Osteocyte (in vitro differentiated cells): ENCODE measurements around the gene BIN1. TPM values are rescaled to one million over a fixed set of nuclear protein-coding genes. Genes with fewer than 3 reads are reported as not detected.

Source experiments
- DNase-seq: peaks from one replicate; pipeline ENCODE4 v3.0.0; 2021; ENCODE audit warnings: mixed read lengths; ENCODE audit not compliant: unreplicated experiment; ENCODE audit errors: extremely low spot score
- H3K27ac Mint-ChIP-seq: one replicate; pipeline ENCODE4 v1.8.0; 2021; ENCODE audit warnings: mild to moderate bottlenecking, mixed read lengths; ENCODE audit not compliant: unreplicated experiment
- H3K27me3 Mint-ChIP-seq: one replicate; pipeline ENCODE4 v1.8.0; 2021; ENCODE audit warnings: mixed read lengths; ENCODE audit not compliant: unreplicated experiment
- H3K36me3 Mint-ChIP-seq: one replicate; pipeline ENCODE4 v1.8.0; 2021; ENCODE audit warnings: mixed read lengths; ENCODE audit not compliant: unreplicated experiment
- H3K4me1 Mint-ChIP-seq: one replicate; pipeline ENCODE4 v1.8.0; 2021; ENCODE audit warnings: mixed read lengths; ENCODE audit not compliant: unreplicated experiment
- H3K4me3 Mint-ChIP-seq: one replicate; pipeline ENCODE4 v1.8.0; 2021; ENCODE audit warnings: mild to moderate bottlenecking, moderate library complexity, mixed read lengths; ENCODE audit not compliant: unreplicated experiment
- H3K9me3 Mint-ChIP-seq: one replicate; pipeline ENCODE4 v1.8.0; 2021; ENCODE audit warnings: mixed read lengths; ENCODE audit not compliant: unreplicated experiment
- CTCF ChIP-seq: fragments of 200-600 bp; sonication (generic); IDR thresholded peaks from 2 replicates; pipeline ENCODE4 v1.5.0; 2021; ENCODE audit warnings: antibody characterized with exemption, mild to moderate bottlenecking, moderate library complexity
- total RNA-seq: library from RNA; stranded (reverse); gene quantifications from 2 replicates; pipeline ENCODE4 v1.2.1, GENCODE V29; 2021

Gene BIN1
- total RNA-seq, 1 donor from 2014 or later = 101 TPM

- Mint-ChIP-seq H3K9me3 (no peaks in the 10 kb centered on the region), H3K4me3 (peak overlapping the region; percentile 78), H3K36me3 (no peaks in the 10 kb centered on the region), H3K27me3 (no peaks in the 10 kb centered on the region), H3K4me1 (peaks cover 39% of the 10 kb centered on the region), H3K27ac (peak overlapping the region; percentile 76)
- DNase-seq = no peak
- TF ChIP-seq CTCF = no peak
Measured at GRCh38 chr2:127108090-127108523, 1.2 kb upstream of the BIN1 start.

GRCh38 chr2:127107622-127107999 lies 657 bp upstream of the BIN1 start:
- no peak for DNase-seq
- no peaks in the 10 kb centered on the region for H3K9me3 Mint-ChIP-seq
- H3K4me1 Mint-ChIP-seq = peaks cover 42% of the 10 kb centered on the region
- peak overlapping the region; percentile 76 for H3K27ac Mint-ChIP-seq
- TF ChIP-seq CTCF = peak; percentile 20
- H3K36me3 Mint-ChIP-seq = no peaks in the 10 kb centered on the region
- H3K4me3 Mint-ChIP-seq = peak overlapping the region; percentile 78
- no peaks in the 10 kb centered on the region for H3K27me3 Mint-ChIP-seq

GRCh38 chr2:127106457-127106990 lies 430 bp downstream of the BIN1 start:
- Mint-ChIP-seq H3K27ac (peak overlapping the region; percentile 50), H3K4me3 (peak overlapping the region; percentile 80), H3K27me3 (no peaks in the 10 kb centered on the region), H3K9me3 (no peaks in the 10 kb centered on the region), H3K4me1 (peaks cover 49% of the 10 kb centered on the region), H3K36me3 (no peaks in the 10 kb centered on the region)
- no peak for DNase-seq
- no peak for TF ChIP-seq CTCF

- TF ChIP-seq CTCF = no peak
- peak overlapping the region; percentile 80 for H3K4me3 Mint-ChIP-seq
- H3K4me1 Mint-ChIP-seq = peaks cover 56% of the 10 kb centered on the region
- H3K9me3 Mint-ChIP-seq = no peaks in the 10 kb centered on the region
- DNase-seq = no peak
- no peaks in the 10 kb centered on the region for H3K36me3 Mint-ChIP-seq
- no peaks in the 10 kb centered on the region for H3K27me3 Mint-ChIP-seq
- H3K27ac Mint-ChIP-seq = peak overlapping the region; percentile 65
Measured at GRCh38 chr2:127105656-127106456, 1.1 kb downstream of the BIN1 start.

GRCh38 chr2:127104881-127105655 lies 1.9 kb downstream of the BIN1 start:
- peak overlapping the region; percentile 65 for H3K27ac Mint-ChIP-seq
- no peak for TF ChIP-seq CTCF
- no peaks in the 10 kb centered on the region for H3K36me3 Mint-ChIP-seq
- peak overlapping the region; percentile 80 for H3K4me3 Mint-ChIP-seq
- no peak for DNase-seq
- peaks cover 64% of the 10 kb centered on the region for H3K4me1 Mint-ChIP-seq
- no peaks in the 10 kb centered on the region for H3K27me3 Mint-ChIP-seq
- H3K9me3 Mint-ChIP-seq = no peaks in the 10 kb centered on the region
